ENCODE results near the gene FGFR3.

The FGFR3 gene

GRCh38 chr4:1759818-1760223 is 33.3 kb upstream of the FGFR3 start:
- Histone ChIP-seq H3K36me3 (ENCODE audit: control insufficient read depth, insufficient read depth, low read length) (no peaks in the 10 kb centered on the region), H3K27me3 (replicated peaks; ENCODE audit: control insufficient read depth, insufficient read depth, low read length) (no peaks in the 10 kb centered on the region; the same call in 1 of the 2 replicates), H3K4me3 (replicated peaks; ENCODE audit: low read depth, low read length) (no peak overlapping the region)
- DNase-seq (ENCODE audit: extremely low read depth, insufficient read length): no peak
- peak; percentile 23 for TF ChIP-seq CTCF (IDR thresholded peaks at IDR 0.05; ENCODE audit: insufficient read depth, low read length, poor library complexity, severe bottlenecking)

- no peak for TF ChIP-seq CTCF (IDR thresholded peaks at IDR 0.05; ENCODE audit: insufficient read depth, low read length, poor library complexity, severe bottlenecking)
- no peak for DNase-seq (ENCODE audit: extremely low read depth, insufficient read length)
- H3K36me3 ChIP-seq (ENCODE audit: control insufficient read depth, insufficient read depth, low read length): no peaks in the 10 kb centered on the region
- no peaks in the 10 kb centered on the region; the same call in 1 of the 2 replicates for H3K27me3 ChIP-seq (replicated peaks; ENCODE audit: control insufficient read depth, insufficient read depth, low read length)
- no peak overlapping the region for H3K4me3 ChIP-seq (replicated peaks; ENCODE audit: low read depth, low read length)
These were observed 32.5 kb upstream of the FGFR3 start for GRCh38 chr4:1760521-1761071.

- Histone ChIP-seq H3K27me3 (replicated peaks; ENCODE audit: control insufficient read depth, insufficient read depth, low read length) (no peaks in the 10 kb centered on the region; the same call in 1 of the 2 replicates), H3K4me3 (replicated peaks; ENCODE audit: low read depth, low read length) (no peak overlapping the region), H3K36me3 (ENCODE audit: control insufficient read depth, insufficient read depth, low read length) (no peaks in the 10 kb centered on the region)
- TF ChIP-seq CTCF (IDR thresholded peaks at IDR 0.05; ENCODE audit: insufficient read depth, low read length, poor library complexity, severe bottlenecking): no peak
- no peak for DNase-seq (ENCODE audit: extremely low read depth, insufficient read length)
These were observed 31.9 kb upstream of the FGFR3 start for GRCh38 chr4:1761130-1761689.

GRCh38 chr4:1762264-1763010 is 30.7 kb upstream of the FGFR3 start:
- Histone ChIP-seq H3K4me3 (replicated peaks; ENCODE audit: low read depth, low read length) (no peak overlapping the region), H3K27me3 (replicated peaks; ENCODE audit: control insufficient read depth, insufficient read depth, low read length) (no peaks in the 10 kb centered on the region; the same call in 1 of the 2 replicates), H3K36me3 (ENCODE audit: control insufficient read depth, insufficient read depth, low read length) (no peaks in the 10 kb centered on the region)
- TF ChIP-seq CTCF (IDR thresholded peaks at IDR 0.05; ENCODE audit: insufficient read depth, low read length, poor library complexity, severe bottlenecking): no peak
- no peak for DNase-seq (ENCODE audit: extremely low read depth, insufficient read length)

GRCh38 chr4:1763070-1763549 is 30.0 kb upstream of the FGFR3 start:
- H3K36me3 ChIP-seq (ENCODE audit: control insufficient read depth, insufficient read depth, low read length): no peaks in the 10 kb centered on the region

More at GRCh38 chr4:1763070-1763549, 30.0 kb upstream of the FGFR3 start:
- no peaks in the 10 kb centered on the region; the same call in 1 of the 2 replicates for H3K27me3 ChIP-seq (replicated peaks; ENCODE audit: control insufficient read depth, insufficient read depth, low read length)
- no peak for DNase-seq (ENCODE audit: extremely low read depth, insufficient read length)
- no peak overlapping the region for H3K4me3 ChIP-seq (replicated peaks; ENCODE audit: low read depth, low read length)
- no peak for TF ChIP-seq CTCF (IDR thresholded peaks at IDR 0.05; ENCODE audit: insufficient read depth, low read length, poor library complexity, severe bottlenecking)
